Activated CD8-positive, alpha-beta memory T cell treated with anti-CD3 and anti-CD28 coated beads for 1 hour (primary cell): ENCODE results near the gene KLC4.
"Not testable (repeated sequence)": the region's sequence is repeated elsewhere in the genome, so short reads cannot be mapped to it uniquely, and the experiment has no call there.

Source experiments
- DNase-seq, 2 donors: peaks; one replicate each; pipeline ENCODE4 v3.0.0-alpha.2; 2020; ENCODE audit warnings: low read depth in 1 of 2; ENCODE audit errors: extremely low read depth in 1 of 2

The KLC4 gene

GRCh38 chr6:43090559-43090956 is 31.1 kb downstream of the KLC4 start:
- DNase-seq = no peak

- DNase-seq = no peak
Observed at GRCh38 chr6:43091020-43091419, 31.6 kb downstream of the KLC4 start.

DNA sequence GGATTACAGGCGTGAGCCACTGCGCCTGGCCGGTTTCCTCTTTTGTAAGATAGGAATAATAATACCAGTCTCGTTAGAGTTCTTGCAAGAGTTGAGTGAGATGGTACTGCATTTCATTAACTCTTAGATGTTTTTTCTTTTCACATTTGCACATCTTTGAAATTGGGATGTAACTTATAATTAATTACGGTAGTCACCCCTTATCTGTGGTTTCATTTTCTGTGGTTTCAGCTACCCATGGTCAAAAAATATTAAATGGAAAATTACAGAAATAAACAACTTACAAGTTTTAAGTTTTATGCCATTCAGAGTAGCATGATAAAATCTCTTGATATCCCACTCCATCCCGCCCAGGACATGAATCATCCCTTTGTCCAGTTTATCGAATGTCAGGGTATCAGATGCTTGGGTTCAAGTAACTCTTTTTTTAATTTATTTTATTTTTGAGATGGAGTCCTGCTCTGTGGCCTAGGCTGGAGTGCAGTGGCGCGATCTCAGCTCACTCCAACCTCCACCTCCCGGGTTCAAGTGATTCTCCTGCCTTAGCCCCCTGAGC is 32.1 kb downstream of the KLC4 start:
- no peak for DNase-seq

DNA sequence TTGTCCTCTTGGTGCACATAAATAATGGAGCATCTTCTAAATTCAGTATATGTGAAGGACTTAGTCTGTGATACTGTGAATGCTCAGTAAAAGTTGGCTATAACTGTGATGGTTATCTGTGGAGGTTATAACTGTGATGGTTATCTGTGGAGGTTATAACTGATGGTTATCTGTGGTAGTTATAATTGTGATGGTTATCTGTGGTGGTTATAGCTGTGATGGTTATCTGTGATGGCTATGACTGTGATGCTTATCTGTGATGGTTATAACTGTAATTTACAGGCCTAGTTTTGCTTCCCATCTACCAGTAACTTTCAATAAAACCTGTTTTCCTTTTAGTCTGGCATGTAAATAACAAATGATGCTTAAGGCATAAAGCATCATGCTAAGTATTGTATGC is 33.2 kb downstream of the KLC4 start:
- DNase-seq = no peak

DNA sequence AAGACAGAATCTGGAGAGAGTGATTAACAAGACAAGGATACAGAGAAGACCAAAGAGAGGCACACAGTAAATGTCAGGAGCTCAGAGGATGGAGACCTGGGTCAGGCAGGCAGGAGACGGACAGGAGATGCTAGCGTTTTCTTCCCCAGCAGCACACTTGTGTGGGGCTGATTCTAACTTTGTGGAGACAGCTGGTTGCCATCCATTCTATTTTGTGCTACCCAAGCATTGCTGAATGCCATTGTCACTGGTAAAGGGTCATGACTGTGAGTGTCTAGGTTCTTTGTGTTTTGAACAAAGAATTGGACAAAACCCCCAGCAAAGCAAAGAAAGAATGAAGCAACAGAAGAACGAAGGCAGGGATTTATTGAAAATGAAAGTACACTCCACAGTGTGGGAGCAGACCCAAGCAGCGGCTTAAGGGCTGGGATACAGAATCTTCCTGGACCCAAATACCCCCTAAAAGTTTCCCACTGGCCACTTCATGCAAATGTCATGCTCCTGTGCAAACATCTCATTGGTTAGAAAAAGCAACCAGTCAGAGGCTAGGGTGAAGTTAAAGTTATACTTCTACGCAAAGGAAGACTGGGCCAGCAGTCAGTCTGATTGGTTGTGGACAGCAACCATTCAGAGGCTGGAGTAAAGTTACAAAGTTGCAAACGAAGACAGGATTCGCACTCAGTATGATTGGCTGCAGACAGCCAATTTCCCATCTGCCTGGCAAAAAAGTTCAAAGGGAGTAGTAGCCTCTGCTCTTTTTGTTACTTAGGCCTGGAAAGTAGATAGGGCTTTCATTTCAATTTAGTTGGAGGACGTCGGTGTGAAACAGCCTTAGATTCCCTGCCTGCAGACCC is 34.2 kb downstream of the KLC4 start:
- DNase-seq = no peak

DNA sequence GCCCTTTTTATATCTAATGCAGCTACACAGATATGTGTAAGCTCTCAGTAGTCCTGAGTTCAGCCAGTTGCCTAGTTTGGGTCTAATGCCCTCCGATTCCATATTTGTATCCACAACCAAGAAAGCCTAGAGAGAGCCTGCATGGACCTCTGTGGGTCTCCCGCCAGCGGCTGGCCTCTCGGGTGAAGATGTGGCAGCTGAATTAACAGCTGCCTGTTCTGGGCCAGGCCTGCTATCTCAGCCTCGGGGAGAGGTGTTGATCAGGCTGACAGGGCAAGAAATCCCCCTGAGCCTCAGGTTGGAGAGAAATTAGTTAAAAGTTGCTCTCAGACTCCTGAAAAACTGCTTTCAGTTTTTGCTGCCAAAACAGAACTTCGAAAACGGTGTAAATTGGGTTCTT is 36.5 kb downstream of the KLC4 start:
- DNase-seq = no peak

DNA sequence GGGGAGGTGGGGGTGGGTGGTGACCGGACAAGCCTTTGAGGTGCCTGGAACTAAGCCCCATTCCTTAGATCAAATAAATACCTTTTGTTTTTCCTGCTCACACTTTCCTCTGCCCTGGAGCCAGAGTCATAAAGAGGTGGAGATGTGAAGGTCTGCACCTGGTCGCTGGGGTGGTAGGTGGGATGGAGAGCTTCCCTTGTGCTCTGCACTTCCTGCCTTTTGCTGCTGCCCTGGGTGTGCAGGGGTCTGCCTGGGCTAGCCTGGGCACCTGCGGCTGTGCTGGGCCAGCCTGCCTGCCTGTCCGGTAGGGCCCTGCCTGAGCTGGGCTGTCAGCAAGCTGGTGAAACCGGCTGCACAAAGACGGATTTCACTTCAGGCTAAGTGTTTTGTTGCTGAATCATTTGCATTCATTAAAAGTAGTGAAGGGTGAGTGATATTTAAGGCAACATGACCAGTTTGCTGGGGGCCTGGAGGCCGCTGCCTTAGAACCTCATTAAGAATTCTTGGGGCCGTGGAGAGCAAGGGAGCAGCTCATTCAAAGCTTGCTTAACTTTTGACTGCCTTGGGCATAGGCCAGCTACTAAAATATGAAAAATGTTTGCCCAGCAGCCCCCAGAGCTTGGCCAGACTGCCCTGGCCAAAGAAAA is 37.1 kb downstream of the KLC4 start:
- no peak for DNase-seq

- DNase-seq = no peak
Observed at GRCh38 chr6:43097098-43097489, 37.7 kb downstream of the KLC4 start.

- DNase-seq = no peak
Observed at GRCh38 chr6:43097502-43097901, 38.1 kb downstream of the KLC4 start.

GRCh38 chr6:43101497-43101896 is 42.1 kb downstream of the KLC4 start:
- DNase-seq = no peak

DNA sequence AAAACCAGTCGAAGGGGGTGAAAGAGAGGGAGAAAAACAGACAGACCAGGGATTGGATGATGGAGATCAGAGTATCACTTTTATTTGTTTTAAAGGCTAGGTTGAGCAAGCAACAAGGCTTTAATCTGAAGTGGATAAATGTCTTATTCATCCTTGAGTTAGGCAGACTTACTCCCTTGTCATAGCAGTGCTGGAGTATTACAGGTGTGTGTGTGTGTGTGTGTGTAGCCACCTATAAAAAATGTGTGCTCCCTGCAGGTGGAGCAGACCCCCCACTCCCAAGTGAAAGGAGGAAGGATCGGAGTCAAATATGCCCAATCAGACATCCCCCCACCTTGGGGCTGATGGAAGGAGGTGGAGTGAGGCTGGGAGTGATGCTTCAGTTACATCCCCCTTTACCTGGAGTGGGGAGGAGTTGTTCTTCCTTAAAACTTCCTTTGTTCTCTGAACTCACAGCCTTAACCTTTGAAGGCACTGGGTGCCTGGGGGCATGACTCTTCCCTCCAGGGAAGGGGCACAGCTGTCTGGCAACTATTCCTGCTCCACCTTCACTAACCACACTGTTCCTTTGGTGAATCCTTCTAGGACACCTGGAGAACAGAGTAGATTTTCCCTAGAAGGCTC is 43.9 kb downstream of the KLC4 start:
- DNase-seq = no peak

DNA sequence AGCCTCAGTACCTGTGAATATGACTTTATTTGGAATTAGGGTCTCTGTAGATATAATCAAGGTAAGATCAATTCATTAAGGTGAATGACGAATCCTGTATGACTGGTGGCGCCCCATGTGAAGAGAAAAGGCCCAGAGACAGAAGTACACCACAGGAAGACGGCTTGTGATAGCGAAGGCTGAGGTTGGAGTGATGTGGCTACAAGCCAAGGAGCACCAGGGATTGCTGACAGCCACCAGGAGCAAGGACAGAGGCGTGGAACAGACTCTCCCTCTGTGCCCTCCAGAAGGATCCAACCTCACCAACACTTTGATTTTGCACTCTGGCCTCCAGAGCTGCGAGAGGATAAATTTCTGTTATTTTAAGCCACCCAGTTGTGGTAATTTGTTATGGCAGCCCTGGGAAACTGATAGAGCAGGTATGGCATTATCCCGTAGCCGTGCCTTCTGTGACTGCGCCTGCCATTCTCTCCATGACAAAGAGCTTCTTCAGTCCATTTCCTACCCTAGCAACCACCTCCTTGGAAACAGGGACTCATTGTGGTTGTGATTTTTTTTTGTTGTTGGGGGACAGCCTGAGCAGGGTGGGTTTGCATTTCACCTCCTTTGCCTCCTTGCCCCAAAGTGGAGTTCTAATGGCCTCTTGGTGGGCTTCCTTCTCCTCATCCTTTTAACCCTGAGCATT is 46.2 kb downstream of the KLC4 start:
- DNase-seq = no peak

- no peak for DNase-seq
Observed at GRCh38 chr6:43107344-43108062, 48.1 kb downstream of the KLC4 start.

DNA sequence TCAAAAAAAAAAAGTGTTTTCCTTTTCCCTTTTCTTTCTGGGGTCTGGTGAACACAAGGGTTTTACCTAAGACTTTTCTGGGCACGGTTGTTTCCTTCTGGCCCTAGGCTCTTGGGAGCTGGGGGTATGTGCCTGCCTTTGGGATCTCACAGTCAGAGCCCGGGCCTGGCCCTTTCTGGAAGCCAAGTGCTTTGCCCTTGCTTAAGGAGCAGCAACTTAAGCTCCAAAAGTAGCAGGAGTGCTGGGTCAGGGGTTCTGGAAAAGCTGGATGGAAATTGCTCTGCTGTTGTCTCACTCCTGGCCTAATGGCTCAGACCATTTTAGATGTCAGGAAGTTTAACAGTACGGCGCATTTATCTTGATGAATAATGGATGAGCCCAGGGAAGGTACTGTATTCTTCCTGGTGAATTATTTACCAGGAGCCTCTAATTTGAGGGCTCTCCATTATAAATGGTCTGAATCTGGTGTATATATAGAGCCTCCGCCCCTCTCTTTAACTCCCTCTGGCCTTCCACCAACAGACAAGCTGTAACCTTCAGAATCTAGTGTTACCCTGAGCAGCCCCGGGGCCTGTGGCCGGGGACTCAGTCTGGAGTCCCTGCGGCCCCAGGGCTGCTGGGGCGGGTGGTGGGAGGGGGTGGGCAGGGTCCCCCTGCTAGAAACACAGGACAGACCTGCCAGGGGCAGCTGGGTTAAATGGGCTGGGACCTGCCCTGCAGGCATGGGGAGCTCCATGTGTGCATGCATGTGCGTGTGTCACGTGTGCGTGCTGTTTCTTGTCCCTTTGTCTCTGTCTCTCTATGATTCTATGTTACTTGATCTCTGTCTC is 54.2 kb downstream of the KLC4 start:
- no peak for DNase-seq

DNA sequence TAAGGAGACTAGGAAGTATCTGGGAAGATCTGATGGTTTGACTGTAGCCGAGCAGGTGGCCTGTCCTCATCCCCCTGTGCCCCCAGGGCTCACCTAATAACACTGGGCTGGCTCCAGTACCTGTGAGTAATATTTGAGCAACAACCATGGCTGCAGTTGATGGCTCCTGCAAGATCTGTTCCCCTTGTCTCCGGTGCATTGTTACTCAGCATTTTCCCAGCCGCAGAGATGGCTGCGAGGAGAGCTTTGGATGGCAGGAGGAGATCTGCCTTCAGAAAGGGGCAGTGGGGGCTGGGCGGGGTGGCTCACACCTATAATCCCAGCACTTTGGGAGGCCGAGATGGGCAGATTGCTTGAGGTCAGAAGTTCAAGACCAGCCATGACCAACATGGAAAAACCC is 55.9 kb downstream of the KLC4 start:
- DNase-seq = no peak

GRCh38 chr6:43117466-43117865 is 58.0 kb downstream of the KLC4 start:
- not testable (repeated sequence) for DNase-seq

DNA sequence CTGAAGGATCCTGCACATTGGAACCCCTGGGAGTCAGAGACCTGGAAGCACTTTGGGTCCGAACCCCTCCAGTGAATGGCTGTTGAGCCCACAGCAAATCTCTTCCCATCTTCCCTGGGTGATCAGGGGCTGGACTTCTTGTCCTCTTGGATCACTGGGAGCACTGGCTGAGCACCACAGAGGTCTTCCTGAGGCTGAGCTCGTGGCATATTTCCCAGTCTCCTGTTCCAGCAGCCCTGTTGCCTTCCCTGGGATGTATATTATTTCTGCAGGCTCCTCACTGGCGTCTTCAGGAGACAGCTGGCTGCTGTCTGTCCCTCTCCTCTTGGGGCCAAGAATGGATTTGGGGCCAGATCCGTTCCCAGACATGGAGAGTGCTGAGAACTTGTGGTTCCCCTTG is 60.1 kb downstream of the KLC4 start:
- DNase-seq = no peak

DNA sequence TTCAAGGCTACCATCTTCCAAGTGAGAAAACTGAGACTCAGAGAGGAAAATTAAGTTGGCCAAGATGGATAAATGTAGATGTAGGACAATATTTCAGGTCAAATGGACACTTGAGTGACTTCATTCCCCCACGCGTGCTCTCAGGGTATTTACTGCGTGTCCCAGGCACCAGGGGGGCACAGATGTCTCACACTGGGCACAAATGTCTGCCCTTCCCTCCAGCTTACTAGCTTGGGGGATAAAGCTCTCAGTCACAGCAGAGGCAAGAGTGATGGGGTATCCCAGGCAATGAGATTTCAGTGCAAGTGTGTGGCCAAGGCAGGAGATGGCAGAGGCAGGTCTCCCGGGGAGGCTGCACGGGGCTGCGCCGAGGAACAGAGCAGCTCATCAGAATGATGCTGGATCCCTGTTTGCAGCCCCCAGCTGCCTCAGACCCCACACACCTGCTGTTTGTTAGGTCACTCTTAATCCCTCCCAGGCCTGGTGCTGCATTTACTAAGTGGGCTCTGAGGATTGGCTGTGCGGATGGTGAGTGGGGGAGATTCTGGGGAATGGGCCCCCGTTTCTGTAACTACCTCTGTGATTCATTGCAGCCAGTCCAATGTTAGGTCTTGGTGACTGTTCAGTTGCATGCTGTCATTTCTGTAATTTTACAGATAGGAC is 60.8 kb downstream of the KLC4 start:
- no peak for DNase-seq
